NCI-H510A treated with DMSO at 0.1 percent for 48 hours (cell line): ENCODE data around the gene RNH1.

Experiments used
- DNase-seq: peaks from one replicate; lab custom pipeline; 2025; lab: John Stamatoyannopoulos, UW

RNH1 gene

GRCh38 chr11:459511-460220, 47.4 kb downstream of the RNH1 start:
- no peak for DNase-seq

DNA sequence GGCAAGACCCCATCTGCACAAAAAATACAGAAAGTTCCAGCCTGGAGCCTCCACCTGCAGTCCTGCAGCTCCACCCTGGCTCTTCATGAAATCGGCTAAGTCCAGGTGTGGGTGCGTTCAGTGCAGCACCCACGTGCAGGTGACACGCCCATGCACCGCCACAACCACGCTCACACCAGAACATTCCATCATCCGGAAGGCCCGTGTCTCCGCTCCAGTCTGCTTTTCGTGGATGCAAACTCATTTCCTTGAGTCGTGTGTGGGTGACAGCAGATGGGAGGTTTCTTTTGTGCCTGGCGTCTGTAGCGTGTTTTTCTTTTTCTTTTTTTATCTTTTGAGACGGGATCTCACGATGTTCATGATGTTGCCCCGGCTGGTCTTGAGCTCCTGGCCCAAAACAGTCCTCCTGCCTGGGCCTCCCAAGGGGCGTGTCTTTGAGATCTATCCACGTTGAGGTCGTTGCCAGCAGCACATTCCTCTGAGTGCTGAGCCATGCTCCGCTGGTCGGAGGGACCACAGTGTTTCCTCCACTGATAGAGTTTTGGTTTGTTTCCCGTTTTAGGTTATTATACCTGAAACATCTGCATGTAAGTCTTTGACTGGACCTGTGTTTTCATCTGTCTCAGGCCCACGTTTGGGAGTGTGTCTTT, 49.8 kb downstream of the RNH1 start:
- no peak for DNase-seq

- no peak for DNase-seq
Observed at GRCh38 chr11:456533-456932, 50.5 kb downstream of the RNH1 start.

DNA sequence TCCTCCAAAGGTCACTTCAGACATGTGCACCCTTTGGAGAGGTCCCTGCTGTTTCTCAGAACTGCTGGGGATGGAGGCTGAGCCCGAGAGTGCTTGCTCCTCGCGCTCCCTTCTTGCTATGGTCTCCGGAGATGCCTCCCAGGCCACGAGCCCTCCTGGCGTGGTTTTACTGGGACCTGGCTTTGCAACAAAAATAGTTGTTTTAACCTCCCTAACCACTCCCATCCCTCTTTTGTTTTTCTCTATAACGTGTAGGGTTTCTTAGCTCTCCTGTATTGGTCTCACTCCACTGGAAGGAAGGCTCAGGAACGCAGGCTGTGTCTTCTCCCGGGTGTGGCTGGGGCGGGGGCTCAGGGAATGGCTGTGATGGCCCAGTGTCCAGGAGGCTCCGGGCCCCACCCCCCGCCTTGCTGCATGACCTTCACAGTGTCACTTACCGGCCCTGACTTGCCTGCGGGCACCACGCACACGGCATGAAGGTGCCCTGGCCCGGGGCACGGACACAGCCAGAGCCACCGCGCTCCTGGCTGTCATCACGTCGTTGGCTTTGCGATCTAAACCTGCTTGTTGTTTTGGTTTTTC, 51.4 kb downstream of the RNH1 start:
- DNase-seq = no peak

DNA sequence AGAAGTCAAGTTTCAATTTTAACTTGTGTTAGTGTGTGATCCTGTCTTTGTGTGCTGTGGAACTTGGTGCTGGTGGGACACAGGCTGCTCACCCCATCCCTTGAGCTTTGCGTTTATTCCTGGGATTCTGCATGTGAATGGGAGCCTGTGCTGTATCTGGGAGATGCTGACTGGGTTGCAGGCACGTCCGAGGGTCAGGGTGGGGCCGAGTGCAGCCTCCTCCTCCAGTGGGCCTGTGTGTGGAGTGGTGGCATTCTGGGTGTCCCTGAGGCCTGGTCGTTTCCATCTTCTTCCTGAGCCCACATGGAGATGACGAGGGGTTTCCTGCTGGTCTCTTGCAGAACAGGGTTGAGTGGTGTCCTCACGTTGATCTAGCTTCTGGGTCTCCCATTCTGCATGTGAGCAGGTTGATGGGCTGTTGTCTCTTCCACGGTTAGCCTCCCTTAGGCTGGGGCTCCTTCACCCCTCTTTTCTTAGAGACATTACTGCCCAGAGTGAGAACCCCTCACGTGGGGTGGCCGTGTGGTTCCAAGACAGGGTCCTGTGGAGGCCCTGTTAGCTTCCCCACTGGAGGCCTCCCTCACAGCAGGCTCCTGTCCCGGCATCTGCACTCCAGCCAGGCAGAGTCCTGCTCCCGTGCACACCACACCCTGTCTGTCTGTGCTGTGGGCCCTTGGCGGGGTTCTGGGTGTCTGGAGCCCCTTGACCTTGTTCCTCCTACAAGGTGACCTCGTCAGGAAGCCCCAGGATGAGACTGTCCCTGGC, 52.1 kb downstream of the RNH1 start:
- no peak for DNase-seq

DNA sequence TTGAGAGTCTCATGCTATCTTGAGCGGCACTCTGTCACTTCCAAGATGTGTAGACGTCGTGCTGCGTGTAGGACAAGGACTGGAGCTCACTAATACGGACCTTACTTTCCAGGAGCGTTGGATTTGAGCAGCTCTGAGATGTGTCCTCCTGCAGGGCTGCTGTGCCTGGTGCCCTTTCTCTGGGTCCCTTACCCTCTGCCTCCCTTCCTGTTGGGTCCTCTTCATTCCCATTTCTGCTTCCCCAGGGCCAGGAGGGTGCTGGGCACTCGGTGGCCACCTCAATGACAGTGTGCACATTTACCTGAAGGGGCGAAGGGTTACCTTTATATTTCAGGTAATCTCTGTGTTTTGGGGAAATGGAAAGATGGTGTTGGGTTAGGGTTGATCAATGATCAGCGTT, 53.0 kb downstream of the RNH1 start:
- no peak for DNase-seq

DNA sequence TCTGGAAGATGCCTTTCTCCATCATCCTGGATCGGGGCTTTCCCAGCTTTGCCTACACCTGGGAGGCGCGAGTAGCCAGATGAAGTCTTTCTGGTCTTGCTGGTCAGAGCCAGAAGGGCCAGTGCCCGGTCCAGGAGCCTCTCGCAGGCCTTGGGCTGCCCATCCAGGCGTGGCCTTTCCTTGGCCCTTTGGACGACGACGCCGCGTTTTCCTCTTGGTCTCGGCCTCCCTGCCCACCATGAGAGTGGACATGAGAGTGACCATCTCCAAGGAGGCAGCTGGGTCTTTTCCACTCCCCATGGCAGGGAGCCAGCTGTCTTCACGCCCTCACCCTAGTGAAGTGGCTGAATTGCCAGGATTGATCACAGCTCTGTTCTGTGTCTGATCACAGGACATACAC, 53.5 kb downstream of the RNH1 start:
- DNase-seq = no peak

DNA sequence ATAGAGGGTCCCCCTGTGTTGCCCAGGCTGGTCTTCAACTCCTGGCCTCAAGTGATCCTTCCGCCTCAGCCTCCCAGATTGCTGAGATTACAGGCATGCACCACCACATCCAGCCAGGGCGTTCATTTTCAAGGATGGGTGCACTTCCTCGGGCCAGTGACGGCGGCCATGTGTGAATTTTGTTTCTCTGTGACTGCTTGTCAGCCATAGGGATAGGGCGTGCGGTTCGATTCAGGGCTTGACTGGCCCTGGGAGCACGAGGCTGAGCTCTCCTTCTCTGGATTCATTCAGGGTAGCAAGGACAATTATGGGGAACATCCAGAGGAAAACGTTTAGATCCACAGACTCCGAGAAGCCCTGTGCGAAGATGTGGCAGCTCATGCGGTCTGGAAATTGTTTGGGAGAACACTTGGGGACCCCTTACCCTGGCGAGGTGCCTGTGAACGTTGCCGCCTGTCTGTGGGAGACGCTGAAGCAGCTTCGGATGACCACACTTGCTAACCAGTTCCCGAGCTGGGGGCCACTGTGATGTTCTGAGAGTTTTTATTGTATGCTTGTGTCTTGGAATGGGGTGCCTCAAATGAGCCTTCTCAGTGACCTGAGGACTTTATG, 54.0 kb downstream of the RNH1 start:
- DNase-seq = no peak

DNA sequence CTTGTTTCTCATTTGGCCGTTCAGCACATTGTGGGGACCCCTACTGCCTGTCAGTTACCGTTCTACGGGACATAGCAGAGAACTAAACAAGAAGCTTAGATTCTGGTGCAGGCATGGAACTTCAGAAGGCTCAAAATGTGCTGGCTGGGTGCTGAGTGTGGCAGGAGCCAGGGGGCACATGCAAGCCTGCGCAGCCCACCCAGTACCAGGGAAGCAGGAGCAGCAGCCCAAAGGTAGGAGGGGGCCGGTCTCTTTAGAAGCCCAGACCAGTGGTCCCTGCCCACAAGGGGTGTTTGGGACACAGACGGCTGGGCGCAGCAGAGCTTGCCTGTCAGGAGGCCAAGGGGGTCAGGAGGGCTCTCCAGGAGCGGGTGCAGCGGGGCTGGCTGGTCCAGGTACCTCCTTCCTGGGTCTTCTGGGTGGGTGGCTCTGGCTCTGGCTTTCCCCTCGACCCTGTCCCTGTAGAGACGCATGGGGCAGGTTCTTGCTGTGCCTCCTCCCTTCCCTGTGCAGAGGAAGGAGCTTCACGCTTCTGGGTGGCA, 54.8 kb downstream of the RNH1 start:
- no peak for DNase-seq

DNA sequence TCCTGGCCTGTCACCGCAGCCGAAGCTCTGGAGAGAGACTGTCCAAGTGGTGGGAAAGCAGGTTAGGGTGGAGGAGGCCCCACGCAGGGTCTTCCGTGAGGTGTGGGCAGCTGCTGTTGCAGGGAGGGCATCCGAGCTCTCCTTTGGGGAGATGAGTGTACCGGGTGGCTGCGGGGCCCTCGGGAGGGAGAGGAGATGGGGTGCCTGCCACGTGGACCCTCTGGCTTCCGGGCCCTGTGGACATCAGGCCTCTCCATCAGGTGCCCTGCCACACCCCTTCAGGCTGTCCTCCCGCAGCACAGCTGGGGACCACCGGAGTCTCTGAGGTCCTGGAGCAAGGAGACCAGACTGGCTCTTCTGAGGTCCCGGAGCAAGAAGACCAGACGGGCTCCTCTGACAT, 55.3 kb downstream of the RNH1 start:
- DNase-seq = no peak

DNA sequence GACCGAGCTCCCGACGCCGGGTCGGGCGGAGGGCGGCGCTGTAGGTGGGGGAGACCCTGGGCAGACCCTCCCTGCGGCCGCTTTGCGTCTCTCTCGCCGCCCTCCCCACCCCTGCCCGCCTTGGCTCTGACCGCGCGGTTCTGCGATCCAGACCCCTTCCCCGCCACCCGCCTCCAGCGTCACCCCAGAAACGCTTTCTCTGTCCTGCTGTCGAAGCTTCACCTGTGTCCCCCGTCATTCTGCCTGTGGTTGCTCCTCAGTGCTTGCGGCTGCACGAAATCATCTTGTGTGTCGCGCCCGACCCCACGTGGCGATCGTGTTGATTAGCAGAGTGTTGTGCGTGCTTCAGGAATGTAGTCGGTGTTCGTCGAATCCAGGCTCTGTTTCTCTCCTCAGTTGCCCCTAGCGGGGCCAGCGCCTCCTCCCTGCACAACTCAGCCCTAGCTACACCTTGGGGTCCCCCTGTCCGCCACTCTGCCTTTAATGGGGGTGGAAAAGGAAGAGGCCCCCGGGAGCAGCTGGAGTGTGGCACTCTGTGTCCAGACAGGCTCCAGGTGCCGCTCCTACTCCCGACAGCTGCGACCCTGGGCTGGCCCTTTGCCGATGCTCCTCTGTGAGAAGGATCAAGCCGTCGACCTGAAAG, 56.1 kb downstream of the RNH1 start:
- peak; percentile 24 for DNase-seq

DNA sequence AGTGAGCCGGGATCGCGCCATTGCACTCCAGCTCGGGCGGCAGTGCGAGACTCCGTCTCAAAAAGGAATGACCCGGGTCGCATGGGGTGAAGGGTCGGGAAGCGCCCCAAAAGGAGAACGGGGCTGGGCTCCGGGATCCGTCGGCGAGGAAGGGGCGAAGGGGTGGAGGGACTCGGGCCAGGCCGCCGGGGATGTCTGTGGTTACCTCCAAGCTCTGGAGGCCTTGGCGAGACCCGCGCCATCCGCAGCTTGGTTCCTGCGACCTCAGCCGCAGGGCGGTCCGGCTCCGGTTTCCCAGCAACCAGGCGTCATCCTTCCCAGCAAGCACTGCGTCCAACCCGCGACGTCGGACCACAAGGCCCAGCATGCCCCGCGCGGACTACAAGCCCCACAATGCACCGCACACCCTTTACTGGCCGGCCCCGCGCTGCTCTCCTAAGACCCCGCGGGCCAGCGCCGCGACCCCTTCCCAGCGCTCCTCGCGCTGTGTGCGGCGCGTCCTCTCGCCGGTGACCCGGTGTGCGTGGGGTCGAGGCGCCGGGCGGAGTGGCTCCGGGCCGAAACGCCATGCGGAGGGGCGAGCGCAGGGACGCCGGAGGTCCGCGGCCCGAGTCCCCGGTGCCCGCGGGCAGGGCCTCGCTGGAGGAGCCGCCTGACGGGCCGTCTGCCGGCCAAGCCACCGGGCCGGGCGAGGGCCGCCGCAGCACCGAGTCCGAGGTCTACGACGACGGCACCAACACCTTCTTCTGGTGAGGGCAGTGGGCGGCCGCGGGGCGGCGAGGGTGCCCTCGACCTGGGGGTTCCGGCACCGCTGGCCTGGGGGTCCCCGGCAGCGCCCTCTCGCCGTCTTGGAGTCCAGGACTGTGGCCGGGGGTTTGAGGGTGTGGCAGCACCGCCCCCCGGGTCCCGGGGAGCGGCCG, 56.9 kb downstream of the RNH1 start, which contains the start of gene PTDSS2:
Gene PTDSS2 (plus strand): TSS at position 391 of the 920 bp plus-strand sequence. CDS start 177 bp downstream, at position 568.
- DNase-seq = peak; percentile 74

- peak; percentile 84 for DNase-seq
Observed at GRCh38 chr11:447923-448731, 58.9 kb downstream of the RNH1 start.

DNA sequence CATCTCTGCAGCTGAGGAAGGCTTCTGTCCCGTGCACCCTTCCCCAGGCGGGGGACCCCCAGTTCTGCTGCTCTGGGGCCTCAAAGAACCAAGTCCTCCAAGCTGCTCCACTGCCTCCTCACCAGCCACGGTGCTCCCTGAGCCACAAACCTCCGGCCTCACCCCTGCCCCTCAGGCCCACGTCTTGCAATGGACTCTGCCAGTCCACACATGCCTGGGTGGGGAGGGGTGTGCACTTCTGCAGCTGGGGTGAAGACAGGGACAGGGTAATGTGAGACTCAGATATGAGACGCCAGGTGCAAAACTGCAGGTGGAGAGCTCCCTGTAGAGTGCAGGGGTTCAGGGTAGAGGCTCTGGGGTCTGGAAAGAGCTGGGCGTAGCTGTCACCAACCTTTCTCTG, 60.2 kb downstream of the RNH1 start:
- DNase-seq = peak; percentile 48

DNA sequence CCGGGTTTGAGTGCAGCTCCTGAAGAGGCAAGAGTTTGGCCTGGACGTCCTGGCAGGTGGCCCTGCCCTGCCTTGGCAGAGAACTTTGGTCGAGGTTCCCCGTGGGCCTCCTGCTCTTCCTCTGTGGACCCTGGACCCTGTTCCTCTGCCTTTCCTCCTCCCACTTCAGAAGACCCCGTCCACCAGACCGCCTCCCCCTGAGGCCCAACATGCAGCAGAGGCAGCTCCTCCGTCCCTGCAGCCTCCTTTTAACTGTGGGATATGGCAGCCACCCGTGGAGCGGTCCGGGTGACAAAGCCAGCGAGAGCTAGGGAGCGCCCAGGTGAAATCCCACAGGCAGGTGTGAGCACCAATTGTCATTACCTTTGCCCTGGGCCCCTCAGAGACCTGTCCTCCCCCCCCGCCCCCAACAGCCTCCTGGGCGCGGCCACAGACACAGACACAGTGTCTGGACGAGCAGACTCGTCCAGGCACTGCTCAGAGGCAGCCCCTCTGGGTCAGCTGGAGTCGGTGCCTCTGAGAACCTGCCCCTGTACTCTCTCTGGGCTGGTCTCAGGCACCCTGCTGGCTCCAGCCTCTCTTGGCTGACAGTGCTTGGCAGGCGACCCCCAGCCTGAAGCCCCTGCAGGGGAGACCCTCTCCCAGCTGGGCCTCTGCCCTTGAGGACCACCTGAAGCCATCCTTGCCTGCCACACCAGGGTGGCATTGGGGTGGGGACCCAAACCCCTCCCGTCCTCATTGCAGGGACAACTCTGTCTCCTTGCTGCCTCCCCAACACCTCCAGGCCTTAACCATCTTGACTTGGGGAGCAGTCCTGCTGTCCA, 61.1 kb downstream of the RNH1 start:
- DNase-seq = no peak
